Common myeloid progenitor, CD34-positive (primary cell): Measurements from ENCODE around the gene B4GALT7.
A peak's percentile ranks its signal among the peaks of the same experiment; 100 is the strongest.

Source experiments
- CTCF ChIA-PET: fragments of 350-600 bp; sonication (Branson Sonifier 250); formaldehyde crosslinking; loops from one replicate; lab custom pipeline; 2021; ENCODE audit warnings: antibody characterized with exemption; lab: Charles Lee
- POLR2A ChIA-PET: fragments of 350-600 bp; sonication (Branson Sonifier 250); formaldehyde crosslinking; loops from one replicate; lab custom pipeline; 2021; ENCODE audit warnings: antibody characterized with exemption; lab: Charles Lee
- DNase-seq, 3 donors: peaks; one replicate each; pipeline versions ENCODE4 v3.0.0 to v3.0.0-alpha.2; 2013
- H3K27ac ChIP-seq, 2 experiments: 1 replicate in 1 of 2; 2 replicates in 1 of 2; pipeline ENCODE4 v1.7.0; 2013; ENCODE audit warnings: inconsistent platforms in 2 of 2, low read length in 2 of 2, mild to moderate bottlenecking in 2 of 2, low read depth in 1 of 2, moderate library complexity in 1 of 2; ENCODE audit not compliant: severe bottlenecking in 2 of 2, insufficient read depth in 1 of 2, poor library complexity in 1 of 2
- H3K27me3 ChIP-seq, 5 experiments: replicated peaks in 2 of 5; 1 replicate in 3 of 5; 2 replicates in 2 of 5; pipeline versions ENCODE4 v1.6.1 to v1.7.0; 2013; ENCODE audit warnings: low read length in 4 of 5, mild to moderate bottlenecking in 2 of 5, moderate library complexity in 2 of 5, inconsistent platforms in 1 of 5; ENCODE audit not compliant: insufficient read depth in 5 of 5, control insufficient read depth in 4 of 5
- H3K36me3 ChIP-seq, 4 experiments: 1 replicate in 2 of 4; 2 replicates in 2 of 4; pipeline versions ENCODE4 v1.6.1 to v1.7.0; 2013; ENCODE audit warnings: low read length in 3 of 4, control low read depth in 1 of 4, mild to moderate bottlenecking in 1 of 4; ENCODE audit not compliant: control insufficient read depth in 4 of 4, insufficient read depth in 4 of 4
- H3K4me1 ChIP-seq, 4 experiments: 1 replicate in 3 of 4; 2 replicates in 1 of 4; pipeline versions ENCODE4 v1.6.1 to v1.7.1; 2013; ENCODE audit warnings: low read length in 3 of 4, mild to moderate bottlenecking in 3 of 4, control low read depth in 1 of 4, inconsistent platforms in 1 of 4, moderate library complexity in 1 of 4; ENCODE audit not compliant: control insufficient read depth in 4 of 4, insufficient read depth in 4 of 4; ENCODE audit errors: control extremely low read depth in 1 of 4
- H3K4me3 ChIP-seq, 7 experiments: 1 replicate in 4 of 7; 2 replicates in 3 of 7; pipeline versions ENCODE4 v1.5.1 to v1.7.0; 2013; ENCODE audit warnings: mild to moderate bottlenecking in 7 of 7, low read length in 6 of 7, moderate library complexity in 6 of 7, inconsistent platforms in 2 of 7, low read depth in 2 of 7, control low read depth in 1 of 7; ENCODE audit not compliant: insufficient read depth in 4 of 7, control insufficient read depth in 1 of 7; ENCODE audit errors: extremely low read depth in 1 of 7
- H3K9me3 ChIP-seq, 5 experiments: 1 replicate in 4 of 5; 2 replicates in 1 of 5; pipeline versions ENCODE4 v1.6.1 to v1.7.1; 2013; ENCODE audit warnings: low read length in 4 of 5, mild to moderate bottlenecking in 2 of 5, inconsistent platforms in 1 of 5, low read depth in 1 of 5, moderate library complexity in 1 of 5; ENCODE audit not compliant: control insufficient read depth in 4 of 5, insufficient read depth in 2 of 5; ENCODE audit errors: control extremely low read depth in 1 of 5
- WGBS: methylation state at CpG from one replicate; pipeline ENCODE4 v1.1.5; 2013; ENCODE audit not compliant: insufficient coverage; 5-methylcytosine and 5-hydroxymethylcytosine counted together

Gene B4GALT7

DNA sequence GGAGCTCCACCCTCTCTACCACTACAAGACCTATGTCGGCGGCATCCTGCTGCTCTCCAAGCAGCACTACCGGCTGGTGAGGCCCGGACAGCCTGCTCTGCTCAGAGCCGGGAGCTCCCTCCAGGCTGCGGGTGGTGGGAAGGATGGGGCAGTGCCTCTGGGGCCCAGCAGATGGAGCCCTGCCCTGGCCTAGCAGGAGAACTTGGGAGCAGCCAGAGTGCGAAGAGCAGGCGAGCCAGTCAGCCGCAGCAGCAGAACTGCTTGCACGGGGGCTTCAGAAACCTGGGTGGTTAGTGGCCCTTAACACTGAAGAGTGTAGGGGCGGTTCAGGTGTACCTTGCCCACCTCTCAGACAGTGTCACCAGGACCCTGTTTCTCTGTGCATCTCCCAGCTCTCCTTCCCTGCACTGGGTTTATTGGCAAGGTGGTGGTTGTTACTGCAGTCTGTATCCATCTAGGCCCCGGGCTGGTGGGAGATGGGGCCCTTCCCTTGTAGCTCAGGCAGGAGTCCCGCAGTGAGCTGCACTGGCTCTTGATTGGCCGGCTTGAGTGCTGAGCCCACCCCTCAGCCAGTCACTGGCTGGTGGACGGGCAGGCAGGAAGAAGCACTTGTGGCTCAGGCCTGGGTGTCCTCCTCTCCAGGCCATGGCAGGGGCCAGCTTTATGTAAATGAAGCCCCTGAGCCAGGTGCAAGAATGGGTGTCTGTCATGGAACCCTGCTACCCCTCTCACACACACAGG lies 7.7 kb downstream of the B4GALT7 start:
- no peak overlapping the region for H3K27ac ChIP-seq
- H3K27me3 ChIP-seq: no peaks in the 10 kb centered on the region
- ChIA-PET CTCF (interaction anchor here (0.8 to 3.6 kb wide), 4 partner anchors 10 to 463 kb away, joined by 3 to 11 read pairs (median 4); partner anchors contain the start of gene TMED9), POLR2A (no interaction called here)
- H3K9me3 ChIP-seq: no peaks in the 10 kb centered on the region
- peaks cover 2 to 49% (median 23%) of the 10 kb centered on the region in 4 experiments for H3K36me3 ChIP-seq
- WGBS: 40% methylated on average over 12 of the region's 15 CpGs
- no peak overlapping the region for H3K4me3 ChIP-seq
- peak; percentile 71 to 80 (median 75) for DNase-seq
- H3K4me1 ChIP-seq: no peaks in the 10 kb centered on the region

- CTCF ChIA-PET: interaction anchor here (1.0 to 3.6 kb wide), 4 partner anchors 9 to 16 kb away, joined by 3 to 11 read pairs (median 4); partner anchors contain the start of gene TMED9
- POLR2A ChIA-PET: no interaction called here
- WGBS: 93% methylated on average over 34 of the region's 37 CpGs
- Histone ChIP-seq H3K36me3 (peaks cover 2 to 49% (median 25%) of the 10 kb centered on the region in 4 experiments), H3K27me3 (no peaks in the 10 kb centered on the region), H3K4me1 (no peaks in the 10 kb centered on the region), H3K4me3 (no peak overlapping the region), H3K9me3 (no peaks in the 10 kb centered on the region), H3K27ac (no peak overlapping the region)
- no peak for DNase-seq
These were observed 8.5 kb downstream of the B4GALT7 start for GRCh38 chr5:177608243-177609075.

GRCh38 chr5:177609076-177610059 lies 9.4 kb downstream of the B4GALT7 start:
- POLR2A ChIA-PET: no interaction called here

GRCh38 chr5:177610131-177610769 lies 10.3 kb downstream of the B4GALT7 start:
- Histone ChIP-seq H3K27ac (no peak overlapping the region), H3K4me1 (no peaks in the 10 kb centered on the region), H3K36me3 (peaks cover 2 to 49% (median 21%) of the 10 kb centered on the region in 4 experiments), H3K27me3 (no peaks in the 10 kb centered on the region), H3K9me3 (no peaks in the 10 kb centered on the region), H3K4me3 (no peak overlapping the region)
- ChIA-PET CTCF (no interaction called here), POLR2A (no interaction called here)
- DNase-seq: no peak
- WGBS: 85% methylated on average over 6 of the region's 13 CpGs

More at GRCh38 chr5:177609076-177610059, 9.4 kb downstream of the B4GALT7 start:
- Histone ChIP-seq H3K4me3 (no peak overlapping the region), H3K9me3 (no peaks in the 10 kb centered on the region), H3K27me3 (no peaks in the 10 kb centered on the region), H3K4me1 (no peaks in the 10 kb centered on the region), H3K27ac (no peak overlapping the region), H3K36me3 (peaks cover 2 to 49% (median 25%) of the 10 kb centered on the region in 4 experiments)
- 81% methylated on average over 17 of the region's 21 CpGs for WGBS
- CTCF ChIA-PET: interaction anchor here (0.6 to 1.0 kb wide), 2 partner anchors 16 to 450 kb away, joined by 3 read pairs; no protein-coding TSS in a partner anchor
- no peak for DNase-seq

DNA sequence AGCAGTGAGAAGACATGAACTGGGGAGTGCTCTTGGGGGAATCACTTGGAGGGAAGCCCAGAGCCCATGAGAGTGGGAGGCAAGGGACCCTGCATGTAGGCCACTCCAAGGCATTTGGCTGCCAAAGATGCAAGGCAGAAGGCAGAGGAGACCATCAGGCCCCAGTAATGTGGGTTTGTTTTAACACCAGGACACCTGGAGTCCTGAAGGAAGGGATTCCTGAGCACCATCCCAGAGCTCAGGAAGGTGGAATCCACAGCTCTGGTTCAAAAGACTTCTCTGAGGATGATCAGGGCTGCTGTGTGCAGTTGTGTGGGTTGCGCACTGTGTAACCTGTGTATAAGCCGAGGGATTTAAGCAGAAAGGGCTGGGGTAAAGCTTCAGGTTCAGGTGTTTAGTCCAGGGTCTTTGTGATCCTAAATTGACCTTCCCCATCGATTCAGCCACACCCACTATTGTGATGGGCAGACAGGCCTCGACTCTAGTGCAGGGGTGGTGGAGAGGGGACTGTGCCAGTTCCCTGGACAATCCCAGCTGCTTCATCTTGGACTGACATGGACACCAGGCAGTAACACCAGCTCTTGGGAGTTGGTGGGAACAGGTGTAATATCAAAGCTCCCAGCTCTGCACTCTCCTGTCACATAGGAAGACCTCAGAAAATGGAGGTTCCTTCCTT lies 11.0 kb downstream of the B4GALT7 start:
- CTCF ChIA-PET: interaction anchor here (1.2 kb wide), 1 partner anchor 465 kb away, joined by 3 read pairs; no protein-coding TSS in a partner anchor
- POLR2A ChIA-PET: interaction anchor here (0.6 kb wide), 1 partner anchor 618 kb away, joined by 4 read pairs; no protein-coding TSS in a partner anchor
- H3K4me1 ChIP-seq: no peaks in the 10 kb centered on the region
- peaks cover 2 to 43% (median 18%) of the 10 kb centered on the region in 4 experiments for H3K36me3 ChIP-seq
- 88% methylated on average over 4 of the region's 4 CpGs for WGBS
- no peaks in the 10 kb centered on the region for H3K27me3 ChIP-seq
- no peak for DNase-seq
- H3K9me3 ChIP-seq: no peaks in the 10 kb centered on the region
- H3K27ac ChIP-seq: no peak overlapping the region
- H3K4me3 ChIP-seq: no peak overlapping the region
